HG03060 (cell line): Measurements from ENCODE around the gene OSBPL8.
"Not testable (repeated sequence)": the region's sequence is repeated elsewhere in the genome, so short reads cannot be mapped to it uniquely, and the experiment has no call there.

Source experiments
- ATAC-seq: cut with Tn5 transposase; IDR thresholded peaks from one replicate; pipeline ENCODE4 v1.9.1; 2021; ENCODE audit warnings: low read depth, moderate number of reproducible peaks; ENCODE audit not compliant: unreplicated experiment

Gene OSBPL8

DNA sequence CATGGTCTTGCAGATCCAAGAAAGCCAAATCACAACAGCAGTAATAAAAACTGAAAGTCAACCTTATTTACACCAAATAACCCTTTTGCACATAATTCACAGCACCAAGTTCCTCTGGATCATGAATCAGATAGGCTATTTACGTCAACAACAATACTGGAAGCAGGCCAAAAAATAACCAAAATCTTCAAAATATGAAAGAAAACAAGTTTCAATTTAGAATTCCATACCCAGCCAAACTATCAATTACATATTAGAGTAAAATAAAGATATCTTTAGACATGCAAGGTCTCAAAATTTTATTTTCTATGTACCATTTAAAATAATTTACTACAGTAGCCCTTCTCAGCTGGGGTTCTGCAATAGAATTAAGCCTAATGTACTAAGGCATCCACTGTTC is 134.6 kb downstream of the OSBPL8 start:
- no peak for ATAC-seq

DNA sequence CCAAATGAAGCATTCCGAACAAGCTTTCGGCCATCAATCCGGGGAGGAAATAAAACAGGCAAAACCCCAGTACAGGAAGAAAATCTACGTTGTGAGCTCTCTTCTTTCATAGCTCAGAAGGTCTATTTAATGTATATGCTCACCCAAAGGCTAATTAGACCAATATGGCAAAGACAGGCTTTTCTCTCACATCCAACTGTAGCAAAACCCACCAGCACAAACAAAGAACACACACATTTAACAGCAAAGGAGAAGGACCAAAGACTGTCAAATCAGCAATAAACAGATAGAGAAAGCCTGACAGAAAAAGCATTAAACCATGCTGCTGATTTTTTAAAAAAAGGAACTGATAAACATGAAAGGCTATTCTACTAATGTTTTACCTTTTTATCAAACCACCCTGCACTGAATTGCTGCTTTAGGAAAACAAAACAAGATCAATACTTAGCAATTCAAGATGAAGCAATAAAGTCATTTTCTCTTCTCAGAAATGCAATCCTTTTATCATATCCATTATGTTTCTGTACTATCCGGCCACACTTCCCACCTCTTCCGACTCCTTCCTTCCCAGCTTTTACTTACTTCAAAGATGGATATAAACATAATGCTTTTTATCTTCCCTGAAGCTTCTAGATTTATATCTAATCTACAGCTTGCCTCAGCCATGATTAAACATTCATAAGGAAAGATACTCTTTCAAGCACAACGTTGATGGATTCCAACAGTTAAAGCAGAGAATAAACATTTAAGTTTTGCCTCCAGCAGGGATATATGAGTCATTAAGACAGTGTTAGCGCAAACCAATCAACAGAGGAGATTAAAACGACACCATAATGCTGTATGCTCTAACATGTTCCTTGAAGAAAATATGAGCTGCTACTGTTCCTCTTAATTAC is 136.8 kb downstream of the OSBPL8 start:
- no peak for ATAC-seq

DNA sequence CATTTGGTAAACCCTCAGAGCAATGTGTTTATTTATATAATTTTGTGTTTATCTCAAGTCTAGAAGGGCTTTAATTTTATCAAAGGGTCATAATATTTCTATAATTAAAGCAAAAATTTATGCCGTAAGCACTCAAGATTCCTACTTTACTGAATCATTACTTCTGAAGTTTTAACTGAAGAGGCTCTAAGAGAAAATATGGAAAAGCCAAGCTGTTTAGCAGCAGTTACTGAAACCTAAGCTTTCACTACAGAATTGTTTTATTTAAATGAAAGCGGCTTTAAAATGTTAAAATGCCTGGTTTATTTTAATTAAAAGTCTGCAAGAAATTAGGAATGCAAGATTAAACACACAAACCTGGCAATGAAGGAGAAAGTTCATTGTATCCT is 137.4 kb downstream of the OSBPL8 start:
- ATAC-seq = no peak

DNA sequence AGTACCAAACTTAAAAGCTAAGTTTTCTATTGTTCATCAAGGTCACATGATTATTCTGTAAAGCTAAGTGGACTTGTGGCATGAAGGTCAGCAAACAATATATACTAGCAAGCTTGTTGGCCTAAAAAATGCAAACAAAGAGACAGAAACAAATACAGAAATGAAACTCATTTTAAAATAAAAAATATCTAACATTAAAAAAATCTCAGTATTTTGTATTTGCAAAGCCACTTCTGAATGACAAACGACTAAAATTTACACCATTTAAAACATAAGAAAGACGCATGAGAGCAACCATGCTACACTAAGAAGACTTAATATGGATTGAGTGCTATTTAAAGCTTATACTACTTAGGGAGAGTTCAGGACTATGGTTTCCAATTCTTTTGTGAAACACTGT is 138.5 kb downstream of the OSBPL8 start:
- no peak for ATAC-seq

DNA sequence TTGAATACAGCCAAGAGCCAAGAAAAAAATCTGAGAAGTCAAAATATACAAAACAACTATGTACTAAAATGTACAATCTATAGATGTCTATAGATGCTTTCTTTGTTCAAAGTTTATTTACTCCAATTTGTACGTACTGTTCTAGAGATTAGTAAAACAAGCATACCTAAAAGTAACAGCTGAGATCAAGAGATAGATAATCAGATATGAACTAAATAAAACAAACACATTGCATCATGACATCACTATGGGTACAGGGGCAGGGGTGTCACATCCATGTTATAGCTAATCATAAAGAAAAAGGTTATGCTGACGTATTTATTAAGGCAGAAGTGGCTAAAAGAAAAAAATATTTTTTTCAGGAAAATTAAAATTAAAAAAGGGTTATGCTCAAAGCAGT is 139.3 kb downstream of the OSBPL8 start:
- ATAC-seq = no peak

DNA sequence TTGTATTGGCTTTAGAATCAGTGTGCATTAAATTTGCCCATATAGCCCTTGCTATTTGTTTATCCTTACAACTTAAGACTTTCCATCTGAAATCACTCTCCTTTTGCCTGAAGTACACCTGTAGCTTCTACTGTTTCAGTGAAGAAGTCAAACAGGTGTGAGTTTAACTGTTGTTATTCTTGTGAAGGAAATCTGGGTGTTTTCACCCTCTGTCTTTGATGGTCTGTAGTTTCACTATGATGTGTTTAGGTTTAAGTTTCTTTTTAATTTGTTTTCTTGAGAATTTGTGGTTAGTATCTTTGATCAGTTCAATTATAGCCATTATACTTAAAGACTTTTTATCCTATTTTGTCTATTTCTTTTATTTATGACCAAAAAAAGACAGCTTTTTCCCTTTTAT is 142.5 kb downstream of the OSBPL8 start:
- no peak for ATAC-seq

DNA sequence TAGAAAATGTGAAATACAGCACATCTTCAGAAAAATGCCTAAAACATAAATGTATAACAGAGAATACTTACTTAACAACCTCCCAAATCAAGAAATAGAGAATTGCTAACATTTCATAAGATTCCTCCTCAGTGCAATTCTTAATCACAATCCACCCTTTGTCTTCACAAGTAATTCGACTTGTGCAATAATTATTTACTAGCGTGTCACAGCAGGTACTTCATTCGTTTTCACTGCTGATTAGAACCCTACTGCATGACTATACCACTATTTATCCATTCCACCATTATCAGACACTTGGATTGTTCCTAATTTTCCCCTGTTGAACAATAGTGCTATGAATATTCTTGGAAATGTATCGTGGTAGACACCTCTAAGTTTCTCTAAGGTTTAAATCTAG is 146.4 kb downstream of the OSBPL8 start:
- ATAC-seq = no peak

DNA sequence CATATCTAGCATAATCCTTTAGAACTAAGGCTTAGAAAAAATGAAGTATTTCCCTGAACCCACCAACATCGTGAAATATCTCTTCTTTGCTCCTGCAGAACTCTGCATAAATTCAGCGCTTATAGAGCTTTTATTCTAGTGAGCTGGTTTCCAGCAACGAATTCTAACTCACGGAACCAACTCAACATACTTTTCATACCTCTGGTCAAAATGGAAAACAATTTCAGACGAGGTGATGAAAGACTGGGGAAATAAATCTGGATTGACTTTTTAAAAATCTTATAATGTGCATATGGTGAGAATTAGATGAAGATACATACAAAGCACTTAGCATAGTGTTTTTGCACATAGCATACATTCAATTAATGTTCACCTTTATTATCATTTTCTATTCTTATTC is 148.8 kb downstream of the OSBPL8 start:
- ATAC-seq = no peak

DNA sequence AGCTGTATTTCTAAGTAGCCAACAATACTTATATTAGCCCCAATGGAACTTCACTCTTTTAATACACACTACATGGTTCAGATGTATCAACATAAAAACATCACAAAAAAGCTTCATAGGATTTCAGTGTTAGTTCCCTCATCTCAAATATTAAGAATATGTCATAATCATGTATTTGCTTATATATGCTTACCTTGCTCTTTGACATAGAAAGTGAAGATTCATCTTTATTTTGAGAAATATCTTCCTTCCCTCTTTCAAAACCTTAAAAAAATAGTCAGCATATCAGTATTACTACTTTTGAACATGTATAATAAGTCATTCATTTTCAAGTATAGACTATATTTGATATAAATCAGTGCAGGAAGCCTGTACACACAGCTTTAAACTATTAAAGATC is 149.2 kb downstream of the OSBPL8 start:
- ATAC-seq = no peak

DNA sequence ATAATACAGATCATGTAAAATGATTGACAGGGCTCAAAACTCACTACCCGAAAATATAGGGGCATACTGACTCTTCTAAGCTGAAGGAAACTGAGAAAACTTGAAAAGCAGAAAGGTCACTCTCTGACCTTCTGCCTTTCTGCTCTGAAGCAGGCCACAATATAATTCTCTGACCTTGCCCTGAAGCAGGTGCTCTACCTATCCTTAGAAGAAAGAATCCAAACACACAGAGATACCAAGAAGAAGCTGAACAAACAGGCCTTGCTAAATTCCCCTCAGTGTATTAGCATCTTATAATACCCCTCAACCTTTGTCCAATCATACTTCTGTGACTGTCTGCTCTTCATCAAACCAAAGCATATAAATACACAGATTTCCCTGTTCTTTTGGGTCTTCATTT is 150.5 kb downstream of the OSBPL8 start:
- ATAC-seq = no peak

DNA sequence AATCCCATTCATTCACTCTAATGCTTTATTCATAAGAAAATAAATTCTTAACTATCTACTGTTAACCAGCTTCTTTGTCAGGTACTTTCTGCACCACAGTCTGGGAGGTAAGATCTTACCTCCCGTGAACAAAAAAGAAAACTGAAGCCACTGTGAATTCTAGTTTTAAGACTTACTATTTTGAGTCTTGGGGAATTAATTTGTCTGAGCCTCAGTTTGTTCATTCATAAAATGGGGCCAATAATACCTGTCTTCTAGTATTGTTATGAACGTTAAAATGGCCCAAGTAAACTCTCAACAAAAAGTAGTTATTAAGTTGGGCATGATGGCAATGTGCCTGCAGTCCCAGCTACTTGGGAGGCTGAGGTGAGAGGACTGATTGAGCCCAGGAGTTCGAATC is 151.9 kb downstream of the OSBPL8 start:
- ATAC-seq = no peak

DNA sequence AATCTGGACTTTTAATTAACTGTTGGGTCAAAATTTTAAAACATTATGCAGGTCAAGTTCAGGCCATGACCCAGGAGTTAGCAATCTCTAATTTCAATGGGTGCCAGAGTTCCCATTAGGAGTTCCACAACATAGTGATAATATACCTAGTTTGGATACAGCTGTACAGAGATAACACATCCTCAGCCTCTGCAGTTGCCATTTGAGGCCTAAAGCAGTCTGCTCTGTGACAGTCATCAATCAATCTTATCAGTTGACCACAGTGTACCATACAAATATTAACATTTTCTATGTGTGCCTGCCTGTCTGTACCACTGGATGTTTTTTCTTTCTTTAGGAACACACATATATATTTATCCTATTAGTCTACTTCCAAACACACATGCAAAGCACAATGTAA is 157.3 kb downstream of the OSBPL8 start:
- ATAC-seq = no peak

DNA sequence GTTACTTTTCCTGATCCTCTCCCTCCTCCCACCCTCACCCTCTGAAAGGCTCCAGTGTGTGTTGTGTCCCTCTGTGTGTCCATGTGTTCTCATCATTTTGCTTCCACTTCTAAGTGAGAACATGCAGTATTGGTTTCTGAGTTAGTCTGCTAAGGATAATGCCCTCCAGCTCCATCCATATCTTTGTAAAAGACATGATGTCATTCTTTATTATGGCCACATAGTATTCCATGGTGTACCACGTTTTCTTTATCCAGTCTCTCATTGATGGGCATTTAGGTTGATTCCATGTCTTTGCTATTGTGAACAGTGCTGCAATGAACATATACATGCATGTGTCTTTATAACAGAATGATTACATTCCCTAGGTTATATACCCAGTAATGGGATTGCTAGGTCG is 159.4 kb downstream of the OSBPL8 start:
- no peak for ATAC-seq

DNA sequence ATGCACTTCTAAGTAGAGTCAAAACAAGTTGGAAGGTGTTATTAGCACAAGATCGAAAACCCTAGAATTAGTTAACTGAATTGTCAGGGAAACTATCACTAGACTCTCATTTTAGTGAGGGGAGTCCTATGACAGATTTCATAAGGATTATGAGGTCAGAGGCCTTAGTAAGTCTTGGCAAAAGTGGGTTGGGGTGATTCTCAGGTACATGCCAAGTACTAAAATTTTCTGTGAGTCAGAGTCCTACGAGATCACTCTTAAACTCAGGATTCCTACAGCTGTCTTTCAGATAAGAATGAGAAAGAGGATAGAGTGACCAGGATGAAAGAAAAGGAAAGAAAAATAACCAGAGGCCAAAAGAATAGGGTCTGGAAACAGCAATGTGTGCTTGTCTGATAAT is 160.5 kb downstream of the OSBPL8 start:
- ATAC-seq = no peak

DNA sequence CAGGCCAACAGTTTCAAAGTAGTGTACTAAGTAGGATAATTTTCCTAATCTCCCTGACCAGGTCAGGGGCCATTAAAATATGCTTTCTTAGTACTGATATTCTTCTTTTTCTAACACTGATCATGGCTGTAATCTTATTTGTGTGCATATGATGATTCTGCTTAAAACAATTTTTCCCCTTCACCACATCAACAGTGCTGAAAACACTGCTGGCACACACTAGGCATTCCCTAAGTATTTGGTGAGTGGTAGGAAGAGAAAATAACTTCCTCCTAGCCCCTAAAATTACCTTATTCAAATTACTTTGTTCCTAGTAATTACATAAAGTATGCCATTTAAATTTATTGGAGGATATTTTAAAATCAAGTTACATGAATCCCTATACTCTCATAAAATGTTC is 161.5 kb downstream of the OSBPL8 start:
- ATAC-seq = no peak

DNA sequence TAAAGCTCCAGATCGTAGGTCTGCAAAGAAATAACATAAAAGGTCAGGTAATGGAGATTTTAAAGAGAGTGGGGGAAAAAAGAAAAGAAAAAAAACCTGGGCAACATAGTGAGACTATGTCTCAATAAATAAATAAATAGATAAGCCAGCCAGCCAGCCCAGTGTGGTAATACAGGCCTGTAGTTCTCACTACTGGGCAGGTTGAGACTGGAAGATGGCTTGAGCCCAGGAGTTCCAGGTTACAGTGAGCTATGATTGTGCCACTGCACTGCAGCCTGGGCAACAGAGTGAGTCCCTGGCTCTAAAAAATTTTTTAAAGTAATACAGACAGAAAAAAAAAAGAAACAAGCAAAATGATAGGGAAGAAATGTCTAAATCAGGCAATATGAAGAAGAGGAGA is 168.1 kb downstream of the OSBPL8 start:
- no peak for ATAC-seq

DNA sequence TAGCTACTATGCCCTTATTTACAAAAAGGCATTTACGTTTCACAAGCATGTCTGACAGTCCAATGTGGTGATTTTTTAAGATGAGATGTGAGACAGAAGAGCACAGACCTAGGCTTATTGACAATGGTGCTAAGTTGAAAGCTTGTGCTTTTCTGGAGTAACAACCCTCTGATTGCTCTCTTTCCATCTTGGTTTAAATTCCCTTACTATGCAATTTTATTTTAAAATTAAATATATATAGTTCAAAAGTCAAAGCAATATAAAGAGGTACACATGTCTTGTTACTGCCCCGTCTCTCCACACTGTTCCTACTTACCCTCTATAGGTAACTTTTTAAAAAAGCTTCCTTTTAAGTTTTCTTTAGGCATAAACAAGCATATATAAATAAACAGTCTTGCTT is 172.0 kb downstream of the OSBPL8 start:
- no peak for ATAC-seq

DNA sequence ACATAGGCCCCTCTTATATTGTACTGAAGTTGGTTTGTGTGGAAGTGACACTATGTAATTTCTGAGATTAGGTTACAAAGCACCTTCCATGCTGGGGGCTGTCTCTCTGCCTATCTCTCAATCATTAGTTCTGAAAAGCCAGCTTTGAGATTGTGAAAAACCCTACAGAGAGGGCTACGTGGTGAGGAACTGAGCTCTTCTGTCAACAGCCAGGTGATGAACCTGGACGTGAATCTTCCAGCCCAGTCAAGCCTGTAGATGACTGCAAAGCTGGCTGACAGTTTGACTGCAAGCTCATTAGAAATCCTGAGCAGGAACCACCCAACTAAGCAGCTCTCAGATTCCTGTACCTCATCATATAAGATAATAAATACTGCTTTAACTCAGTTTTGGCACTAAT is 175.0 kb downstream of the OSBPL8 start:
- no peak for ATAC-seq

DNA sequence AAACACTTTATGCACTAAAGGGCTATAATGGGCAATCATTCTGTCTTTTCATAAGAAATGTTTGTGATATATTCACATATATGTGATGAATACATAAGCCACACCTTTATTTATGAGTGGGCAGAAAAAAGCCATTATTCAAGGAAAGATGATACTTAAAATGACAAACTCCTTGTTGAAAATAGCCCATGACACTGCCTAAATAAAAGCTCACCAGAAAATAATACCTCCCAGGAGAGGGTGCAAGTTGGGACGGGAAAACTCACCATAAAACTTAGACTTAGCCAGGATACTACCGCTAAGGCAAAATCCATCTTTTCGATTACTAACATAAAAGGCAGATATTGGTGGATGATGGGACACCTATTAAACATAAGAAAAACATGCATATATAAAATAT is 175.6 kb downstream of the OSBPL8 start:
- ATAC-seq = no peak

DNA sequence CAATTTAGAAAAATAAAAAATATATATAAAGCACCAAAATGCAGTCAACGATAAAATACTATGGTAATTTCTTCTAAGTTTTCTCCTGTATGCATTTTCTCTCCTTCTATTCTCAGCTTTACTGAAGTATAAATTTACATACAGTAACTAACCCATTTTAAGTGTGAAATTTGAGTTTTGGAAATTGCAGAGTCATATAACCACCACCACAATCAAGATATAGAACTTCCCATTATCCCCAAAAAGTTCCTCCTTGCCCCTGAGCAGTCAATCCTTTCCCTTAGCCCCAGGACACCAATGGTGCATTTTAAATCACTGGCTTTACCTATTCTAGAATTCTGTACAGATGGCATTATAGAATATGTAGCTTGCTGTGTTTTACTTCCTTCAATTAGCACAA is 180.3 kb downstream of the OSBPL8 start:
- no peak for ATAC-seq

DNA sequence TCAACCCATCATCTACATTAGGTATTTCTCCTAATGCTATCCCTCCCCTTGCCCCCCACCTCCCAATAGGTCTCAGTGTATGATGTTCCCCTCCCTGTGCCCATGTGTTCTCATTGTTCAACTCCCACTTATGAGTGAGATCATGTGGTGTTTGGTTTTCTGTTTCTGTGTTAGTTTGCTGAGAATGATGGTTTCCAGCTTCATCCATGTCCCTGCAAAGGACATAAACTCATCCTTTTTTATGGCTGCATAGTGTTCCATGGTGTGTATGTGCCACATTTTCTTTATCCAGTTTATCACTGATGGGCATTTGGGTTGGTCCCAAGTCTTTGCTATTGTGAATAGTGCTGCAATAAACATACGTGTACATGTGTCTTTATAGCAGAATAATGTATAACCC is 182.7 kb downstream of the OSBPL8 start:
- ATAC-seq = not testable (repeated sequence)

DNA sequence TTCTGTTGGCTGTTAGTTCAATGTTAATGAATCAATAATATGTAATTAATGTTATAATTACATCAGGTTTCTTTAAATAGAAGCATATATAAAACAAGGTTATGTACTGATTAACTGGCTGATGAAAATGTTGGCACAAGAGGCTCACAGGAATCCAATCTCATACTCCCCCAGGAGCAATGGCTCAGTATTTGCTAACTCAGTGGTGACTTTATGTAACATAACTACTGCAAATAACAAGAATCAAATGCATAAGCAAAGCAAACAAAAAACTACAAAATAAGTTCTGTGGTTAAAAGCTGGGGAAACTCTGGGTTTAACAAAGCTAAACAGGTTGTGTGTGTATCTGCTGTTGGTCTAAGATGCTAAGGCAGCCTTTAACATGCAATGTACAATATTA is 183.6 kb downstream of the OSBPL8 start:
- ATAC-seq = no peak

DNA sequence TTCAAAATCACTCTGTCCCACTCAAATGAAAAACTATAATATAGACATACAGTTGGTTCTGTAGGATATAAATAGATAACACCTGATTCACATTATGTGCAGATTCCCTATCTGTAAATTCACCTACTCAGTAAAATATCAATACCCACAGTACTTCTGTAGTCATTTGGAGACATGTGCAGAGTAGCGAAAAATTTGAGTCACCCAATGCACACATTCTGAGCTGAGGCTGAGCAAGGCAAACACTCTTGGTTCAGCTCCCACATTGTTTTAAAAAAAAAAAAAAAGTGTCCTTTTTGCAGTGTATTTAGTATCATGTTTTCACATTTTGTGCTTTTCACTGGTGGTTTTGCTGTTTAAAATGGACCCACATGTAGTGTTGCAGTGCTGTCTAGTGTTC is 184.1 kb downstream of the OSBPL8 start:
- ATAC-seq = no peak
